ENCODE results near the gene DST.

DST gene

GRCh38 chr6:56642366-56643261 is at the start of gene DST:
DST (minus strand) TSS chr6:56642889.
- peak; percentile 34 for DNase-seq (ENCODE audit: low read depth)

GRCh38 chr6:56691814-56692213 is 49.1 kb upstream of the DST start:
- DNase-seq (ENCODE audit: low read depth) = no peak

GRCh38 chr6:56691286-56691595 is 48.6 kb upstream of the DST start:
- DNase-seq (ENCODE audit: low read depth) = no peak

GRCh38 chr6:56690519-56691285 is 48.0 kb upstream of the DST start:
- DNase-seq (ENCODE audit: low read depth) = no peak

- DNase-seq (ENCODE audit: low read depth) = no peak
Observed at GRCh38 chr6:56689663-56690062, 47.0 kb upstream of the DST start.

- no peak for DNase-seq (ENCODE audit: low read depth)
Observed at GRCh38 chr6:56689114-56689513, 46.4 kb upstream of the DST start.

GRCh38 chr6:56688521-56688920 is 45.8 kb upstream of the DST start:
- no peak for DNase-seq (ENCODE audit: low read depth)

- no peak for DNase-seq (ENCODE audit: low read depth)
Observed at GRCh38 chr6:56687551-56687950, 44.9 kb upstream of the DST start.

GRCh38 chr6:56686429-56686828 is 43.7 kb upstream of the DST start:
- no peak for DNase-seq (ENCODE audit: low read depth)

- no peak for DNase-seq (ENCODE audit: low read depth)
Observed at GRCh38 chr6:56685994-56686393, 43.3 kb upstream of the DST start.

- DNase-seq (ENCODE audit: low read depth) = no peak
Observed at GRCh38 chr6:56685102-56685733, 42.5 kb upstream of the DST start.

GRCh38 chr6:56684342-56685101 is 41.8 kb upstream of the DST start:
- no peak for DNase-seq (ENCODE audit: low read depth)

- DNase-seq (ENCODE audit: low read depth) = peak; percentile 48
Observed at GRCh38 chr6:56683882-56684281, 41.2 kb upstream of the DST start.

- DNase-seq (ENCODE audit: low read depth) = no peak
Observed at GRCh38 chr6:56682635-56683034, 39.9 kb upstream of the DST start.

GRCh38 chr6:56677559-56677958 is 34.9 kb upstream of the DST start:
- no peak for DNase-seq (ENCODE audit: low read depth)

- DNase-seq (ENCODE audit: low read depth) = no peak
Observed at GRCh38 chr6:56671651-56672461, 29.2 kb upstream of the DST start.

GRCh38 chr6:56671160-56671559 is 28.5 kb upstream of the DST start:
- DNase-seq (ENCODE audit: low read depth) = no peak

GRCh38 chr6:56669041-56669440 is 26.4 kb upstream of the DST start:
- DNase-seq (ENCODE audit: low read depth) = no peak

GRCh38 chr6:56668158-56668557 is 25.5 kb upstream of the DST start:
- DNase-seq (ENCODE audit: low read depth) = no peak

GRCh38 chr6:56667336-56667735 is 24.6 kb upstream of the DST start:
- DNase-seq (ENCODE audit: low read depth) = no peak

- DNase-seq (ENCODE audit: low read depth) = no peak
Observed at GRCh38 chr6:56664029-56664428, 21.3 kb upstream of the DST start.
